ENCODE measurements around the gene SIRPA. TPM values are rescaled to one million over a fixed set of nuclear protein-coding genes. Genes with fewer than 3 reads are reported as not detected.

SIRPA gene
- total and polyA plus RNA-seq, 2 experiments from 2014 or later, result 16.0 to 18.6 TPM

DNA sequence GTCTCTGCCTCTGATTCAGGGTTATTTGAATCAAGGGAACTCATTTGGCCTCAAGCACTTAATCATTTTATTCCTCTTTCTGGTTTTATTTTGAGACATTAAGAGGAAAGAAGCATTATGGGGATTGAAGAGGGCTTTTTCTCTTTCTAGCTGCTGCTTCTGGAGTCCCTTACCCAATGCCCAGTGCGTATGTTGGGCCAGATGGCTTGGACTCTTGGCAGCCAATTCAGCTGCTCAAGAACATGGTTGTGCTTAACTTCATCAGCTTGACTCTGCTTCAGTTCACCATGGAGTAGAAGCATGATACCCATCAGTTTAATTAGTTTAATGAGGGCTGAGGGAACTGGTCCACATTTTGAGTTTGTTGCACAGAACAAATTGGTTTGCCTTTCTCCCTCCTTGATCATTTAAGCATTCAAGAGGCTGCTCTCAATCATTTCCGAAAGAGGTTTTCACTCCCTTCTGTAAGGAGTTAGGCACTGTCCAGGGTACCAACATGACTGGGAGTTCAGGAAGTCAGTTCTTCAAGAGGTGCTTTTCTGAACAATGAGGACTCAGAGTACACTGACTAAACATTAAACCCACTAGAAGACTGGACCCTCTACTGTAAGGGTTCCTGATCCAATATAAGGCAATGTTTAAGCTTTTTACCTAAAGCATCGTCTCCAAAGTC lies 84.0 kb downstream of the SIRPA start:
- no peak overlapping the region for H3K4me3 ChIP-seq
- peaks cover 31% of the 10 kb centered on the region for H3K27me3 ChIP-seq
- no peak overlapping the region for H3K27ac ChIP-seq
- no peaks in the 10 kb centered on the region for H3K79me2 ChIP-seq
- WGBS (ENCODE audit: low lambda C conversion rate, missing lambda C conversion rate), result 70% methylated on average over 3 of the region's 3 CpGs
- H3K36me3 ChIP-seq (replicated peaks; ENCODE audit: insufficient read depth, low read depth), result no peaks in the 10 kb centered on the region
- no peaks in the 10 kb centered on the region for H3K4me1 ChIP-seq (ENCODE audit: insufficient read depth)
- DNase-seq (ENCODE audit: low spot score), result no peak
- no peaks in the 10 kb centered on the region for H3K9me3 ChIP-seq (ENCODE audit: low read depth)
- no peak overlapping the region for H3K4me2 ChIP-seq
- no peak overlapping the region for H2AFZ ChIP-seq
- no peaks in the 10 kb centered on the region for H3K9me2 ChIP-seq (replicated peaks; ENCODE audit: insufficient read depth)
- TF ChIP-seq EZH2 (IDR thresholded peaks at IDR 0.05; ENCODE audit: borderline replicate concordance) (no peak), EZH2phosphoT487 (IDR thresholded peaks at IDR 0.05; ENCODE audit: low read depth, severe bottlenecking, unreplicated experiment) (no peak)
- TF ChIP-seq, protein P1, sequence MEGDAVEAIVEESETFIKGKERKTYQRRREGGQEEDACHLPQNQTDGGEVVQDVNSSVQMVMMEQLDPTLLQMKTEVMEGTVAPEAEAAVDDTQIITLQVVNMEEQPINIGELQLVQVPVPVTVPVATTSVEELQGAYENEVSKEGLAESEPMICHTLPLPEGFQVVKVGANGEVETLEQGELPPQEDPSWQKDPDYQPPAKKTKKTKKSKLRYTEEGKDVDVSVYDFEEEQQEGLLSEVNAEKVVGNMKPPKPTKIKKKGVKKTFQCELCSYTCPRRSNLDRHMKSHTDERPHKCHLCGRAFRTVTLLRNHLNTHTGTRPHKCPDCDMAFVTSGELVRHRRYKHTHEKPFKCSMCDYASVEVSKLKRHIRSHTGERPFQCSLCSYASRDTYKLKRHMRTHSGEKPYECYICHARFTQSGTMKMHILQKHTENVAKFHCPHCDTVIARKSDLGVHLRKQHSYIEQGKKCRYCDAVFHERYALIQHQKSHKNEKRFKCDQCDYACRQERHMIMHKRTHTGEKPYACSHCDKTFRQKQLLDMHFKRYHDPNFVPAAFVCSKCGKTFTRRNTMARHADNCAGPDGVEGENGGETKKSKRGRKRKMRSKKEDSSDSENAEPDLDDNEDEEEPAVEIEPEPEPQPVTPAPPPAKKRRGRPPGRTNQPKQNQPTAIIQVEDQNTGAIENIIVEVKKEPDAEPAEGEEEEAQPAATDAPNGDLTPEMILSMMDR (IDR thresholded peaks at IDR 0.05; ENCODE audit: poor library complexity), result no peak
- no peaks in the 10 kb centered on the region for H4K20me1 ChIP-seq (ENCODE audit: insufficient read depth, poor library complexity, severe bottlenecking)

DNA sequence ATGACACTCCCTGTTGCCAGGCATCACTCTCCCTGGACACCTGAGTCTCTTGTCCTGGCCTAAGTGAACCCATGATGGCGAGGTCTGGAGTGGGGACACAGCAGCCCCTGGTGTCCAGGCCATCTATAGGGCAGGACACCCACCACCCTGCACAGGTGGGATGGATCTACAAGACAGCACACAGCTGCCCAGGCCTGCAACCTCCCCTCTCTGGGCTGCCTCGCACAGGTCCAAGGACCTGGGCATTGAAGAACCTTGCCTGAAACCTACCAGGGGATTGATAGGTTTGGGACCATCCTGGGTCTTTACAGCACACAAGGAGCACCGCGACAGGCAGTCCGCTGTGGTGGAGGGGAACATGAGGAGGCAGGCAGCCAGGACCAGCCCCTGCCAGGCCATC lies 87.5 kb downstream of the SIRPA start:
- Histone ChIP-seq H3K36me3 (replicated peaks; ENCODE audit: insufficient read depth, low read depth) (no peaks in the 10 kb centered on the region), H3K9me3 (ENCODE audit: low read depth) (no peaks in the 10 kb centered on the region), H2AFZ (no peak overlapping the region), H3K27me3 (peaks cover 18% of the 10 kb centered on the region), H4K20me1 (ENCODE audit: insufficient read depth, poor library complexity, severe bottlenecking) (no peaks in the 10 kb centered on the region), H3K27ac (no peak overlapping the region), H3K4me3 (no peak overlapping the region), H3K79me2 (no peaks in the 10 kb centered on the region), H3K9me2 (replicated peaks; ENCODE audit: insufficient read depth) (no peaks in the 10 kb centered on the region), H3K4me2 (no peak overlapping the region), H3K4me1 (ENCODE audit: insufficient read depth) (no peaks in the 10 kb centered on the region)
- TF ChIP-seq EZH2phosphoT487 (IDR thresholded peaks at IDR 0.05; ENCODE audit: low read depth, severe bottlenecking, unreplicated experiment) (no peak), EZH2 (IDR thresholded peaks at IDR 0.05; ENCODE audit: borderline replicate concordance) (no peak)
- TF ChIP-seq, protein P1 (IDR thresholded peaks at IDR 0.05; ENCODE audit: poor library complexity), result no peak
- DNase-seq (ENCODE audit: low spot score), result no peak
- WGBS (ENCODE audit: low lambda C conversion rate, missing lambda C conversion rate), result 93% methylated on average over 5 of the region's 5 CpGs

DNA sequence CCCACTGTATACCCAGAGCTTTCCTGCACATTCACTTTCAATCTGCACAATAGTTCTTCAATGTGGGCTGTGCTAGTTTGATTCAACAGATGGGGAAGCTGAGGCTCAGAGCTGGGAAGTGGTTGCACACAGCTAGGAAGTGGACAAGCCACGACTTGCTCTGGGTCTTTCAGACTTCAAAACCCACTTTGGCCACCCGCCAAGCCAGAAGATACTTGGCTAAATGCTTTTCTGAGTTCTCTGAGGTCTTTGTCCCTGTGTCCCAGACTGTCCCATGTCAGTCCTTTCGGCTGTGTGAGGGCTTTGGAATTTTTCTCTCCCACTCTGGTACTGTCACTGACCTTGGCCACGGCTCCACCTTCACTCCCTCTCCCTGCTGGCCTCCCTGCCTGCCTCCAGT lies 88.1 kb downstream of the SIRPA start:
- Histone ChIP-seq H3K27me3 (peaks cover 12% of the 10 kb centered on the region), H4K20me1 (ENCODE audit: insufficient read depth, poor library complexity, severe bottlenecking) (no peaks in the 10 kb centered on the region), H3K79me2 (no peaks in the 10 kb centered on the region), H3K4me3 (no peak overlapping the region), H3K4me1 (ENCODE audit: insufficient read depth) (no peaks in the 10 kb centered on the region), H3K4me2 (no peak overlapping the region), H3K36me3 (replicated peaks; ENCODE audit: insufficient read depth, low read depth) (no peaks in the 10 kb centered on the region), H3K9me3 (ENCODE audit: low read depth) (no peaks in the 10 kb centered on the region), H3K27ac (no peak overlapping the region), H2AFZ (no peak overlapping the region), H3K9me2 (replicated peaks; ENCODE audit: insufficient read depth) (no peaks in the 10 kb centered on the region)
- DNase-seq (ENCODE audit: low spot score), result no peak
- TF ChIP-seq EZH2phosphoT487 (IDR thresholded peaks at IDR 0.05; ENCODE audit: low read depth, severe bottlenecking, unreplicated experiment), result no peak
- no peak for TF ChIP-seq EZH2 (IDR thresholded peaks at IDR 0.05; ENCODE audit: borderline replicate concordance)
- TF ChIP-seq, protein P1 (IDR thresholded peaks at IDR 0.05; ENCODE audit: poor library complexity), result no peak
- 70% methylated on average over 4 of the region's 4 CpGs for WGBS (ENCODE audit: low lambda C conversion rate, missing lambda C conversion rate)
